Glutamatergic neuron (in vitro differentiated cells): ENCODE measurements around the gene APOM. TPM values are rescaled to one million over a fixed set of nuclear protein-coding genes. Genes with fewer than 3 reads are reported as not detected.

Source experiments
- DNase-seq: peaks from one replicate; pipeline ENCODE4 v3.0.0; 2022
- H3K27ac Mint-ChIP-seq: one replicate; pipeline ENCODE4 v1.8.0; 2020; ENCODE audit warnings: mild to moderate bottlenecking, mixed read lengths, inconsistent platforms; ENCODE audit not compliant: unreplicated experiment
- H3K27me3 Mint-ChIP-seq: one replicate; pipeline ENCODE4 v1.8.0; 2020; ENCODE audit warnings: mild to moderate bottlenecking, moderate library complexity, mixed read lengths, inconsistent platforms; ENCODE audit not compliant: unreplicated experiment
- H3K36me3 Mint-ChIP-seq: one replicate; pipeline ENCODE4 v1.8.0; 2020; ENCODE audit warnings: mild to moderate bottlenecking, mixed read lengths, inconsistent platforms; ENCODE audit not compliant: unreplicated experiment
- H3K4me1 Mint-ChIP-seq: one replicate; pipeline ENCODE4 v1.8.0; 2020; ENCODE audit warnings: mild to moderate bottlenecking, low read depth, mixed read lengths, inconsistent platforms; ENCODE audit not compliant: unreplicated experiment
- H3K4me3 Mint-ChIP-seq: one replicate; pipeline ENCODE4 v1.8.0; 2020; ENCODE audit warnings: mild to moderate bottlenecking, mixed read lengths, inconsistent platforms; ENCODE audit not compliant: unreplicated experiment
- H3K9me3 Mint-ChIP-seq: one replicate; pipeline ENCODE4 v1.8.0; 2020; ENCODE audit warnings: mild to moderate bottlenecking, moderate library complexity, mixed read lengths, inconsistent platforms; ENCODE audit not compliant: unreplicated experiment
- total RNA-seq: library from RNA; stranded (reverse); fragmentation: NEBNext Ultra II Directional; extraction: Animal tissue kit (Norgen Biotek cat#: 25700); gene quantifications from one replicate; pipeline ENCODE4 v1.2.1, GENCODE V29; 2021; ENCODE audit not compliant: unreplicated experiment
- TF ChIP-seq, protein P1 (sequence below): fragments of 200-600 bp; sonication (generic); IDR thresholded peaks from one replicate; pipeline ENCODE4 v1.5.0; 2021; ENCODE audit not compliant: partially characterized antibody, unreplicated experiment

The APOM gene
- total RNA-seq, 1 donor from 2014 or later: 1.5 TPM

DNA sequence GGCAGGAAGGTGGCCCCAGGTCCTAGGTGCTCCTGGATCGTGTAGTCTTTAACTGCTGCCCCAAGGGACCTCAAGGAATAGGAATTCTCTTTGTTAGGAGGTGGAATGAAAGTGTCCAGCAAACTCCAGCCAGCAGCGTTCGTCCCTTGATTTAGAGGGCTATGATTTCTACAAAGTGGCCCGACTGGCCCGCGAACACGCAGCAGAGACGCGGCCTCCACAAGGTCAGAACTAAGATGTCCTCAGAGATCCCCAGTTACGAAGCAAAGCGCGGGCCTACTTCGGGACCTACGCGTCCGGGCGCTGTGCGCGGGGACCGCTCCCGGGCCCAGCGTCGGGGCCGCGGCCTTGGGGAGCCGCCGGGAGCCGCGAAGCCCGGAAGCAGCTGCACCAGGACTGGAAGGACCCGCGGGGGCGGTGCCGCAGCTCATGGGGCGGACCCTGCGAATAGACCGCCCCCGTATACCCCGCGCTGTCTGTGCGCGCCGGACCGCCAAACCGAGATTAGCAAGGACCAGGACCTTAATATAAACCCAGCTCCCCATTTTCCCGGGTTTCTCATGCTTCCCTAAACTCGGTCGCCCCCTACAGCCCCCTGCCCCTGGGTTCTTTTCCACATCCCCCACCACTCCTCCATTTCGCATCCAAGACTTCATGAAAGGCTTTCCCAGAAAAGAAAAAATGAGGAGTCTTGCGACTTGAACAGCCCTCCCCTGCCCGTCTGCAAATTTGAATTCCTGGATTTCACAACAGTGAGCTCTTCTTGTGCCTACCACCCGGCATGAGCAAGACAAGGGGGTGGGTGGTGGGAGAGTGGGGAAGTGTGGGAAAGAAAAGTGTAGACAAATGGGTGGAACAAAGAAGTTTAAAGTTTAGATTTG is 4.9 kb downstream of the APOM start, which contains the start of gene C6orf47:
Gene C6orf47, minus strand, starts transcription at position 398 of the 881 bp plus-strand sequence. CDS start 831 bp downstream, outside the sequence.
- Mint-ChIP-seq H3K9me3 (peaks cover 9% of the 10 kb centered on the region), H3K4me1 (peaks cover 29% of the 10 kb centered on the region), H3K27ac (peak within 1 kb of the TSS; percentile 92), H3K36me3 (peaks cover 2% of the 10 kb centered on the region), H3K4me3 (peak within 1 kb of the TSS; percentile 93), H3K27me3 (peaks cover 22% of the 10 kb centered on the region)
- TF ChIP-seq, protein P1, sequence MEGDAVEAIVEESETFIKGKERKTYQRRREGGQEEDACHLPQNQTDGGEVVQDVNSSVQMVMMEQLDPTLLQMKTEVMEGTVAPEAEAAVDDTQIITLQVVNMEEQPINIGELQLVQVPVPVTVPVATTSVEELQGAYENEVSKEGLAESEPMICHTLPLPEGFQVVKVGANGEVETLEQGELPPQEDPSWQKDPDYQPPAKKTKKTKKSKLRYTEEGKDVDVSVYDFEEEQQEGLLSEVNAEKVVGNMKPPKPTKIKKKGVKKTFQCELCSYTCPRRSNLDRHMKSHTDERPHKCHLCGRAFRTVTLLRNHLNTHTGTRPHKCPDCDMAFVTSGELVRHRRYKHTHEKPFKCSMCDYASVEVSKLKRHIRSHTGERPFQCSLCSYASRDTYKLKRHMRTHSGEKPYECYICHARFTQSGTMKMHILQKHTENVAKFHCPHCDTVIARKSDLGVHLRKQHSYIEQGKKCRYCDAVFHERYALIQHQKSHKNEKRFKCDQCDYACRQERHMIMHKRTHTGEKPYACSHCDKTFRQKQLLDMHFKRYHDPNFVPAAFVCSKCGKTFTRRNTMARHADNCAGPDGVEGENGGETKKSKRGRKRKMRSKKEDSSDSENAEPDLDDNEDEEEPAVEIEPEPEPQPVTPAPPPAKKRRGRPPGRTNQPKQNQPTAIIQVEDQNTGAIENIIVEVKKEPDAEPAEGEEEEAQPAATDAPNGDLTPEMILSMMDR: no peak
- DNase-seq: peak; percentile 86

DNA sequence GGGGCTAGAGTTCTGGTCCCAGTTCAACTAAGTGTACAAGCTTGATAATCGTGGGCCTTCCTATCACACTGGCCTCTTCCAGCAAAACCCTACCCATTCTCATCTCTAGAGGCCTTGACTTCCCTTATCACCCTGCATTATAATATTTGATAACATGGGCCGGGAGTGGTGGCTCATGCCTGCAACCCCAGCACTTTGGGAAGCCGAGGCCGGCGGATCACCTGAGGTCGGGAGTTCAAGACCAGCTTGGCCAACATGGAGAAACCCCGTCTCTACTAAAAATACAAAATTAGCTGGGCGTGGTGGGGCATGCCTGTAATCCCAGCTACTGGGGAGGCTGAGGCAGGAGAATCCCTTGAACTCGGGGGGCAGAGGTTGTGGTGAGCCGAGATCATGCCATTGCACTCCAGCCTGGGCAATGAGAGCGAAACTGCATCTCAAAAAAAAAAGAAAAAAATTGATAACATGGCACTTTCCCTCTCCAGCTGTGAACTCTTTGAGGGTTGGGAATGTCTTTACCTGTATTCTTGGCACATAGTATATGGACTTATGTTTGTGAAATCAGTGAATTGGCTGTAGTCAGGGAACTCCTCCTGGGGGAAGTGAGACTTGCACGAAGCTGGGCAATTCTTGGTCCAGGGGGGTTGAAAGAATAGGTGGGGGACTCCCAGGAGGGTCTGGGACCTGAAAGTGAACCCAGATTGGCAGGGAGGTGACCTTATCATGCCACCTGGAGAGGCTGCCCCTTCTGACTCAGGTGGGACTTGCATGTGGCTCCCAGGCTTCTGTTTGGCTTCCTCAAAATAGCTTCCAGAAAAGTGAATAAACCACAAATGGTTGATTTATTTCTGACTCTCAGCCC is 5.8 kb downstream of the APOM start:
- DNase-seq: no peak
- Mint-ChIP-seq H3K36me3 (no peaks in the 10 kb centered on the region), H3K9me3 (peaks cover 11% of the 10 kb centered on the region), H3K4me1 (peaks cover 28% of the 10 kb centered on the region), H3K27ac (peak overlapping the region; percentile 50), H3K27me3 (peaks cover 19% of the 10 kb centered on the region), H3K4me3 (peak overlapping the region; percentile 83)
- TF ChIP-seq, protein P1: no peak

DNA sequence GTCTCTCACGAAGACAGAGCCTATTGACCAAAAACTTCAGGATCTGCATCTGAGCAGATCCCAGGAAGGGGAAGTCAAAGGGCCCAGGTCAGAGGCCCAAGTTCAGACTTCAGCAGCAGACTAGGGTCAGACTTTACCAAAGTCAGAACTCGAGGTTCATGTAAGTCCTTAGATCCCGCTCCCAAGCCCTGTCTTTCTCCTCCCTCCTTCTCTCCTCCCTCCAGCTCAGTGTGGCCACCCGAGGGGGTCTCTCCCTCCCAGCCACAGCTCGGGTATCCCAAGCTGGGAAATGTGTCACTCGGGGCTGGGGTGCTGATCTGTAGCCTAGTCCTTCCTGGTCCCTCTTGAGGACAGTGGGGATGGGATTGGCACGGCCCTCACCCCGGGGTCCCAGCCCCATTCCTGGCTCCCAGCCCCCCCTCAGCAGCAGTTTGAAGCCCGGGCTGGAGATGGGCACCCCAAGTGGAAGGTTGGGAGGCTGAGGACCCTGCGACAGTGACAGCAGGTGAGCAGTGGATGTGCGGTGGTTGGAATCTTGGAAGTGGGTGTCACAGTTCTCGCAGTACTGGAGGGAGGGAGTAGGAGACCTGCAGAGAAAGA is 6.5 kb downstream of the APOM start:
- Mint-ChIP-seq H3K4me1 (peaks cover 30% of the 10 kb centered on the region), H3K36me3 (no peaks in the 10 kb centered on the region), H3K4me3 (peak overlapping the region; percentile 79), H3K27ac (peak overlapping the region; percentile 79), H3K27me3 (peaks cover 18% of the 10 kb centered on the region), H3K9me3 (peaks cover 11% of the 10 kb centered on the region)
- TF ChIP-seq, protein P1: no peak
- no peak for DNase-seq

DNA sequence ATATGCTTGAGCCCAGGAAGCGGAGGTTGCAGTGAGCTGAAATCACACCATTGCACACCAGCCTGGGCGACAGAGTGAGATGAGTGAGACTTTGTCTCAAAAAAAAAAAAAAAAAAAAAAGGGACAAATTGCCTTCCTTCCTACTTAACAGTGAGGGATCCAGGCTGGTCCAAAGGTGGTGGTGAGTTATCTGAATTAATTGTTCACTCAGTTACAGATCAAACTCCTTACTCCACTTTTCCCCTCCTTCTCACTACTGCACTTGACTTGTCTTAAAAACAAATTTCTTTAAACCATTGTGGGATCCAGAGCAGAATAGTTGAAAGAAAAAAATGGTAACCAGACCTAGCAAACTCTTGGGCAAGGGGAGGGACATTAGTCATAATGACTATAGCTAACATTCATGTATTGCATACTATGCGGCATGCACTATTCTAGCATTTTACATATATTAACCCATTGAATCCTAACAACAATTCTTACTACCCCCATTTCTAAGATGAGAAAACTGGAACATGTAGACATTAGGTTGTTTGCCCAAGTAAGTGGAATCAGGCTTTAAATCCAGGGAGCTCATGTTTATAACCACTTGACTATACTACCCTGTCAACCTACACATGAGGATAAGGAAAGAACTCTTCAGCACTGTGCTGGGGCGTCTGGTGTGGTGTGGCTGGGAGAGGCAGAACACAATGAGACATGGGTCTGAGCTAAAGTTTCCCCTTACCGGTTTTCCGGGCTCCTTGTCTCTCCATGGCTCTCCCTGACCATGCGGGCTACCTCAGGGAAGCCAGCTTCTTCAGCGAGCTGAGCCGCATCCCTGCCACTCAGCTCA is 7.6 kb downstream of the APOM start:
- peaks cover 11% of the 10 kb centered on the region for H3K9me3 Mint-ChIP-seq
- peak overlapping the region; percentile 99 for H3K27ac Mint-ChIP-seq
- peaks cover 26% of the 10 kb centered on the region for H3K4me1 Mint-ChIP-seq
- H3K27me3 Mint-ChIP-seq: peaks cover 16% of the 10 kb centered on the region
- no peaks in the 10 kb centered on the region for H3K36me3 Mint-ChIP-seq
- TF ChIP-seq, protein P1: no peak
- no peak for DNase-seq
- peak overlapping the region; percentile 97 for H3K4me3 Mint-ChIP-seq
